Choroid plexus epithelial cell (primary cell): ENCODE results near the gene TNFRSF21.
A peak's percentile ranks its signal among the peaks of the same experiment; 100 is the strongest.

Experiments used
- DNase-seq: peaks from one replicate; pipeline ENCODE4 v3.0.0-alpha.2; 2010; ENCODE audit warnings: low read depth
- H3K4me3 ChIP-seq: 2 replicates; pipeline ENCODE4 v1.5.1; 2011; ENCODE audit warnings: low read depth, mild to moderate bottlenecking, control low read depth, low read length, moderate library complexity
- TF ChIP-seq, protein P1 (sequence below): conservative IDR thresholded peaks from 2 replicates; pipeline ENCODE4 v1.5.1; 2011; ENCODE audit warnings: low read depth, mild to moderate bottlenecking, control low read depth, inconsistent platforms, low read length, moderate library complexity

TNFRSF21 gene

DNA sequence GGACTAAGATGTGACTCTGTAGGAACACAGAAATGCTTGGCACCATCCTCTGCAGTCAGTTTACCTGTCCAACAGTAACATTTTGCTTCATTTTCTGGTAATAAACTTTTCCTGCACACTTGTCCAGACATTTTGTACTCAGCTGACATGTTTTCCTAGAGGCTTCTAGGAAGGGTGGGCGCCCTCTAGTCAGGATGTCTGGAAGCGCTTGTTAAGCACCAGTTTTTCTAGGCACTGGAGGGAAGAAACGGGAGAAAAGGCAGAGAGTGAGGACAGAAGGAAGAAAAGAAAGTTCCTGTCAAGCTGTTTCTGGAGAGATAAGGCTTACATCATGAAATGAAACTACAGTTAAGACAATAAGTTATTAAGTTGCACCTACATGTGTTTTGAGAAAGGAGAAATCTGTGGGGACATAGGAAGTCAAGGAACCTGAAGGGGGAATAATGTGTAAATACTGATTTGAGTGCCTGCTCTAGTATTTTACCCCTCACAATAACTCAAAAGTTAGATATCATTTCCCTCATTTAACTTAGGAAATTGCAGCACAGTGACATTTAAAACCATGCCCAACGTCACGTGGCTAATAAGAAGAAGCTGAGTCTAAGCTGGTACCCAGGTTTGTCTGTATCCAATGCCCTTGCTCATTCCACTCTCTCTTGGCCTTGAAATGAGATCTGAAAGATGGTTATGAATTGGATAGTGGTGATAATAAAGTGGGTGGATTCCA, 42.7 kb upstream of the TNFRSF21 start:
- TF ChIP-seq, protein P1, sequence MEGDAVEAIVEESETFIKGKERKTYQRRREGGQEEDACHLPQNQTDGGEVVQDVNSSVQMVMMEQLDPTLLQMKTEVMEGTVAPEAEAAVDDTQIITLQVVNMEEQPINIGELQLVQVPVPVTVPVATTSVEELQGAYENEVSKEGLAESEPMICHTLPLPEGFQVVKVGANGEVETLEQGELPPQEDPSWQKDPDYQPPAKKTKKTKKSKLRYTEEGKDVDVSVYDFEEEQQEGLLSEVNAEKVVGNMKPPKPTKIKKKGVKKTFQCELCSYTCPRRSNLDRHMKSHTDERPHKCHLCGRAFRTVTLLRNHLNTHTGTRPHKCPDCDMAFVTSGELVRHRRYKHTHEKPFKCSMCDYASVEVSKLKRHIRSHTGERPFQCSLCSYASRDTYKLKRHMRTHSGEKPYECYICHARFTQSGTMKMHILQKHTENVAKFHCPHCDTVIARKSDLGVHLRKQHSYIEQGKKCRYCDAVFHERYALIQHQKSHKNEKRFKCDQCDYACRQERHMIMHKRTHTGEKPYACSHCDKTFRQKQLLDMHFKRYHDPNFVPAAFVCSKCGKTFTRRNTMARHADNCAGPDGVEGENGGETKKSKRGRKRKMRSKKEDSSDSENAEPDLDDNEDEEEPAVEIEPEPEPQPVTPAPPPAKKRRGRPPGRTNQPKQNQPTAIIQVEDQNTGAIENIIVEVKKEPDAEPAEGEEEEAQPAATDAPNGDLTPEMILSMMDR = peak; percentile 45
- DNase-seq = peak; percentile 16
- no peak overlapping the region for H3K4me3 ChIP-seq

DNA sequence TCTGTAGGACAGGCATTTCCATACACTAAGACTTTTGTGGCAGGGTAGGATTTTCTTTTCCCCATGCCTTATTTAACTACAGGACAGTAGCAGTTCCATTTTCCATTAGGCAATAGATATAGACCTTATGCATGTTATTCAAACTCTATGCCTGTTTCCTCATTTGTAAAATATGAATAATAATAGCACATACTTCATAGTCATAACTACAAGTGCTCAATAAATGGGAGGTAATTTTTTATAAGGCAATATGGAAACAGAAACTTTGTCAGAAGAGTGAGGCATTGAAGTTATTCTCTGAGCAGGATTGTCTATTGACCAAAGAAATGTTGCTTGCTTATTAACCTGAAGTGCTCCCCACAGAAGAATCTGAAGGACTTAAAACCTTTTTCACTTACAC, 41.9 kb upstream of the TNFRSF21 start:
- no peak for DNase-seq
- TF ChIP-seq, protein P1 = no peak
- no peak overlapping the region for H3K4me3 ChIP-seq

- TF ChIP-seq, protein P1 = no peak
- no peak overlapping the region for H3K4me3 ChIP-seq
- no peak for DNase-seq
These were observed 40.2 kb upstream of the TNFRSF21 start for GRCh38 chr6:47349931-47350330.

DNA sequence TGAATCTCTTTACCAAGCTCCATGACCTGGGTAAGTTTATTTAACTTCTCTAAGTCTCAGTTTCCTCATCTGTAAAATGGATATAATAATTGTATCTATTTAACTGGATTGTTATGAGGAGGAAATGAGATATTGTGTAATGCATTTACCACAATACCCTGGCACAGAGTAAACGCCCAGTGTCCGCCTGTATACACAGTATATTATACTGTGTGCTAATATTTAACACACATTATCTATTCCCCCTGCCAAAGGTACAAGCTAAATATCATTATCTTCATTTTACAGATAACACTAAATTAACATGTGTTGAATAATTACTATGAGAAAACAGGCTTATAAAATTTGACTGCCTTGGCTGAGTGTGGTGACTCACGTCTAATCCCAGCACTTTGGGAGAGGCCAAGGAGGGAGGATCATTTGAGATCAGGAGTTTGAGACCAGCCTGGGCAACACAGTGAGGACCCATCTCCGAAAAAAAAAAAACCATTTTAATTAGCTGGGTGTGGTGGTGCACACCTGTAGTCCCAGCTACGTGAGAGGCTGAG, 38.7 kb upstream of the TNFRSF21 start:
- H3K4me3 ChIP-seq = no peak overlapping the region
- TF ChIP-seq, protein P1 = no peak
- no peak for DNase-seq

GRCh38 chr6:47345761-47346160, 36.1 kb upstream of the TNFRSF21 start:
- H3K4me3 ChIP-seq = no peak overlapping the region
- TF ChIP-seq, protein P1 = no peak
- no peak for DNase-seq

GRCh38 chr6:47344022-47344421, 34.3 kb upstream of the TNFRSF21 start:
- TF ChIP-seq, protein P1 = no peak
- peak; percentile 16 for DNase-seq

DNA sequence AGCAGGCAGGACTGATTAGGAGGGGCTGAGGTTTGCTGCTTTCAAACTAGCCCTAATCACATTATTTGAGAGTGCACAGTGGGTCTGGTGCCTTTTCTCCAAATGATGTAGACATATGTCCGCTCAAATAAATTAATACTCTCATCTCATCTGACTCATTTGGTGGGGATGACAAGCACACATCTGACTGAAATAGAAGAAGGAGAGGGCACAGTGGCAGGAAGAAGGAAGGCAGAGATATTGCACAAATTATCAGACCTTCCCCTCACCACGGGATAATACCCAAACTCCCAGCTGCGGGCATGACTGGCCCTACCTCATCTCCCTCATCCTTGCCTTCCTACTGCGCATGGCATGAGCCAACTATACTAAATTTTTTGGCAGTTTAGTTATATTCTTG, 33.9 kb upstream of the TNFRSF21 start:
- TF ChIP-seq, protein P1 = no peak
- H3K4me3 ChIP-seq = no peak overlapping the region
- no peak for DNase-seq

More at GRCh38 chr6:47344022-47344421, 34.3 kb upstream of the TNFRSF21 start:
- H3K4me3 ChIP-seq = no peak overlapping the region
